Measurements from ENCODE around the gene SLITRK3.

Gene SLITRK3, protein sequence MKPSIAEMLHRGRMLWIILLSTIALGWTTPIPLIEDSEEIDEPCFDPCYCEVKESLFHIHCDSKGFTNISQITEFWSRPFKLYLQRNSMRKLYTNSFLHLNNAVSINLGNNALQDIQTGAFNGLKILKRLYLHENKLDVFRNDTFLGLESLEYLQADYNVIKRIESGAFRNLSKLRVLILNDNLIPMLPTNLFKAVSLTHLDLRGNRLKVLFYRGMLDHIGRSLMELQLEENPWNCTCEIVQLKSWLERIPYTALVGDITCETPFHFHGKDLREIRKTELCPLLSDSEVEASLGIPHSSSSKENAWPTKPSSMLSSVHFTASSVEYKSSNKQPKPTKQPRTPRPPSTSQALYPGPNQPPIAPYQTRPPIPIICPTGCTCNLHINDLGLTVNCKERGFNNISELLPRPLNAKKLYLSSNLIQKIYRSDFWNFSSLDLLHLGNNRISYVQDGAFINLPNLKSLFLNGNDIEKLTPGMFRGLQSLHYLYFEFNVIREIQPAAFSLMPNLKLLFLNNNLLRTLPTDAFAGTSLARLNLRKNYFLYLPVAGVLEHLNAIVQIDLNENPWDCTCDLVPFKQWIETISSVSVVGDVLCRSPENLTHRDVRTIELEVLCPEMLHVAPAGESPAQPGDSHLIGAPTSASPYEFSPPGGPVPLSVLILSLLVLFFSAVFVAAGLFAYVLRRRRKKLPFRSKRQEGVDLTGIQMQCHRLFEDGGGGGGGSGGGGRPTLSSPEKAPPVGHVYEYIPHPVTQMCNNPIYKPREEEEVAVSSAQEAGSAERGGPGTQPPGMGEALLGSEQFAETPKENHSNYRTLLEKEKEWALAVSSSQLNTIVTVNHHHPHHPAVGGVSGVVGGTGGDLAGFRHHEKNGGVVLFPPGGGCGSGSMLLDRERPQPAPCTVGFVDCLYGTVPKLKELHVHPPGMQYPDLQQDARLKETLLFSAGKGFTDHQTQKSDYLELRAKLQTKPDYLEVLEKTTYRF

DNA sequence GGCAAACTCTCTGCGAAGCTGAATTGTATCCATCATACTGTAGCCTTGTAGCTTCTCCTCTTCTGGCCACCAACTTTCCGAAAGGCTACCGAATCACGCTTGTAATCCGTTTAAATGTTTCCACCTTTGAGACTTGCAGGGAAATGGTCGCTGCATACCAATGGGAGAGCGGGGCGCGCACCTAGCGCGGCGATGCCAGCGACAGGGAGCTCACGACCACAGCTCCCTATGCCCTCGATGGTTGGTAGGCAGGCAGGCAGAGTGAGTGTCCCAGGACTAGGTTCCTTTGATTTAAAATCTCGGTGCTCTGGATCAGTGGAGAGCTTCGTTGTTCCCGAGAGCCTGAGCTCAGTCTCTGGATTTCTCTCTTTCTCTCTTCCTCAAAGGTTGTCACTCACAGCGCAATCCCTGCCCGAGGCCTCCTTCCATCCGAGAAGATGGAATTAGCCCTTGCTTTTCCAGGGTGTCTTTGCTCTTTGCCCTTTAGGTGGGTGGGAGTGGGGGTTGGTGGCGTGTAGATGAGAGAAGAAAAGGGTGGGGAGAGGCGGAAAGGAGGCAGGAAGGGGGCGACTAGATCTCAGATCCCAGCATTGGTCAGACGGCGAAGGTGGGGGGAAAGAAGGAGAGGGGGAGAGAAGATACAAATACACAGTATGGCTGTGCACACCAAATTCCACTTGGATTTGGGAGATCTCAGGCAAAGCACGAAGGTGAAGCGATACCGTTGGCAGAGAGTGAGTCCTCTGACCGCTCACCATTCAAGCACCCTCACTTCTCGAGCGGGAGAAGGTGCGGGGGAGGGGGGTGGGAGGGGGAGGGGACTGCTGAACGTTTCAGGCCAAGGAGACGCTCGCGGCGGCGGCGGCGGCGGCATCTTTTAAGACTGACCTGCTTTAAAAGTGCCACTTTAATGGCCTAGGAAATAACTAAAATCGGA is at the start of gene SLITRK3:
Gene SLITRK3, minus strand, starts transcription at position 745 of the 937 bp plus-strand sequence. CDS start 5,554 bp downstream, outside the sequence.
- DNase-seq (ENCODE audit: low spot score): no peak

DNA sequence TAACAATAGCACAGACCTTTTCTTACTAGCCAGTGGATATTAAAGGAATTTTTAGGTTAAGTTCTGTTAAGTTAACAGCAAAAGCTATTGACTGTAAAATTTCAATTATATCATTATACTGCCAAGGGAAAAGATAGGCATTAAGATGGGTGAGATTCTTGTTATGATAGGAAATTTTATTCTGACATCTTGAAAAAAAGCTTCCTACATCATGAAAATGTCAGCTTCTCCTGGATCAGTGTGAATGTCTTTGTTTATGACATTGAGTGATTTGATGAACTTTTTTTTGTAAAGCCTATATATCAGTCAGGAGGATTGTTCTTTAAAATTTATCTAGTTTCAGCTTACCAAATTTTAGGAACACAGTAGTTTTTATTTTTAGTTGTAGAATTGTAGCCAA is 47.4 kb upstream of the SLITRK3 start:
- no peak for DNase-seq (ENCODE audit: low spot score)

DNA sequence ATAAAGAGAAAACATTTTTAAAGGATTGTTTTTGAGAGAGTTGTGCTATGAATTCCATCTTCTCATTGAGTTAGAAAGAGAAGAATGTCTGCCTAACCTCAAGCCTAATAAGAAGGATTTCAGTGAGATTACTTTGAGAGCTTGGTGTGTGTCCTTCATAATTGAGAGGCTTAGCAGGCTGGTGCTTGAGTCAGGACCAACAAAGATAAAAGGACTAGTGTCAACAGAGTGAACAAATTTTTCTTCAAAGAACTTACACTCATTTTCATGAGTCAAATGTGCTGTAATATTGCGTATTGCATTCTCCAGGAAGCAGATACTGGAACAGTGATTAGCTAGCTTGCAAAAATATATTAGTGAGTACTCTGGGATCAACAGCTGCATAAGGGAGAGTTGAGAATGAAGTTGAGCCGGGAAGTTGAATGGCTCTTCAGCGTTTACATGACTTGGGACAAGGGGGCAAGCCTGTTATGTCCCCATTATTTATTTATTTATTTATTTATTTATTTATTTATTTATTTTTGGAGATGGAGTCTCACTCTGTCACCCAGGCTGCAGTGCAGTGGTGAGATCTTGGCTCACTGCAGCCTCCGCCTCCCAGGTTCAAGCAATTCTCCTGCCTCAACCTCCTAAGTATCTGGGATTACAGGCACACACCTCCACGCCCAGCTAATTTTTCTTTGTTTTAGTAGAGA is 37.5 kb upstream of the SLITRK3 start:
- no peak for DNase-seq (ENCODE audit: low spot score)

DNA sequence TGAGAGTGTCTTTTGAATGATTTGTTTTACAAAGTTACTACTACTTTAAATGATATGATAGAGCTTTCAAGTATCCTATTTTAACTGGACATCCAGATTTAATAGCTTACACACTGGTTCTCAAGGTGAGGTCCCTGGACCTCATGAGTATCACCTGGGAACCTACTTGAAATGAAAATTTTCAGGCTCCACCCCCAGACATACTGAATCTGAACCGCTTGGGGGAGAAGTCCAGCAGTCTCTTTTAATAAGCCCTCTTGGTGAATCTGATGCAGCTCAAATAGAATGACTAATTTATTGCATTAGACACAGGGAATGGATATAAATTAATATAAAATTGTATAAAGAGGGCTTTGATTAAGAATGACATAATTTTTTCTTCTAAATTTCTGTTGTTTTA is 29.4 kb upstream of the SLITRK3 start:
- no peak for DNase-seq (ENCODE audit: low spot score)

DNA sequence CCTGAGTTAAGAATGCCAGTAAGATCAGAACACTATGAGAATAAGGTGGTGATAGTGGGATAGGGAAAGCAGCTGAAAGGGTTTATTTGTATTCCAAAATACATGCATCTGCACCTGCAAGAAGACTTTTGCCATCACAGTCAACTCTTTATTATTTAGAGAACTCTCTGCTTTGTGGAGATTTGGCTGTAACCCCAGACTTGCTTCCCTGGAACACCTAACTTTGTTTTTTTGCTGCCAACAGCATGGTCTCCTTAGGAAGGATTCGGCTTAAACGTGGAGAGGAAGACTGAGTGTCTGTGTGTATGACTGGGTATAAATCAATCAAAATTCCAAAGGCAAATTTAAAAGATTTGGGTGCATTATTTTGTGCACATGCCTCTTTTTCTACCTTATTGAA is 21.6 kb upstream of the SLITRK3 start:
- DNase-seq (ENCODE audit: low spot score): no peak

DNA sequence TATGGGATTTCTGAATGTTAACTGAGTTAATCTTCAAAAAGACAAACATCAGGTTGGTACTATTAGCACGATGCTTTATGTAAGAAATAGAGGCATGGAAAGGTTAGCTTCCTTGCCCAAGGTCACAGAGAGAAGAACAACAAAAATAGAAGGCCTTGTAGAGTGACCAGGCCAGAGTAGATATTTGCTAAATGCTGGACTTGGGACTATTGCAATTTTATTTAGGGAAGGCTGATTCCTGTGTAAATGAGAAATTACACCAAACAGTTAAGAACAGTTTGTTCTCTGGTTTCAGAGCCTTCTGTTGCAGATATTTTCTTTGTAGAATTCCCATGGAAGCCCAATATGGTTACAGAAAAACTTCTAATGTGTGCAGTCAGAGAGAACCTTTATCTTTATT is 16.4 kb upstream of the SLITRK3 start:
- DNase-seq (ENCODE audit: low spot score): no peak

DNA sequence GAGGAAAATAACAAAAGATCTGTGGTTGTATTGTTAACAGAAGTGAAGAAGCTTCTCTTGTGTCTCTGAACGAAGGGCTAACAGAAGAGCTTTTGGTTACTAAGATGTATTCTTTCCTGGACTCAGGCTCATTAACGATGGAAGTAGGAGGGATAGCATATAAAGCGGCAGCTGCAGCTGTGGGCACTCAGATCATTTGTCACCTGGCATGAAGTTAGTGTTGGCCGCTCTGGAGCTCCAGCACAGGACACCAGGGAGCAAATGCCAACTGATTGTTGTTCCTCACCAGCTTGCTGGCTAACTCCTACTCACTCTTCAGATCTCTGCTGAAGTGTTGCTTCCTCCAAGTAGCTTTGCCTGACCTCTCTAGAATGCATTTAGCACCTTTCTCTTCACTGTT is 15.5 kb upstream of the SLITRK3 start:
- DNase-seq (ENCODE audit: low spot score): no peak

DNA sequence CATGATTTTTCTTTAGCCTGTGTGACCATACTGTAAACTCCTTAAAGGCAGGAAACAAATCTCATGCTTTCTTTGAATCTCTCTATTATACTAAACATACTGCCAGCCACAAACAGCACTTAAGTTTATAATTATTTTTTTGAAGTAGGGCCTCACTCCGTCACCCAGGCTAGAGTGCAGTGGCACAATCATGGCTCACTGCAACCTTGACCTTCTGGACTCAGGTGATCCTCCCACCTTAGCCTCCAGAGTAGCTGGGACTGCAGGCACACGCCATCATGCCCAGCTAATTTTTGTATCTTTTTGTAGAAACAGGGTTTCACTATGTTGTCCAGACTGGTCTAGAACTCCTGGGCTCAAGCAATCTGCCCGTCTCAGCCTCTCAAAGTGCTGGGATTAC is 14.5 kb upstream of the SLITRK3 start:
- no peak for DNase-seq (ENCODE audit: low spot score)

DNA sequence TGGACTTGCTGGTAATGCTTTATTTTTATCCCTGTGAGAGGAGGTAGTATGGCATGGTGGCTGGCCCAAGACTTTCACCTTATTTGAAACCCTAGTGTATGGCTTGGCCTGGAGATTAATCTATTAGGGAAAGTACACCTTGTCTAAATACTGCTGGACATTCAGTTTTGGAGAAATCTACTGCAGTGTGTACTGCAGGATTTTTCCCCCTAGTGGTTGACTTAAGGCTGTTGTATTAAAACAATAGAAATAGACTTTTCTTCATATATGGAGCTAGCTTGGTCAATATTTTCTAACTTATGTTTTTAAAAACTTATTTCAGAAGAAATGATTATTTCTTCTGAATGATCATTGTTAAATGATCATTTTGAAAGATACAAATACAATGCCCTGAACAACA is 13.9 kb upstream of the SLITRK3 start:
- DNase-seq (ENCODE audit: low spot score): no peak

DNA sequence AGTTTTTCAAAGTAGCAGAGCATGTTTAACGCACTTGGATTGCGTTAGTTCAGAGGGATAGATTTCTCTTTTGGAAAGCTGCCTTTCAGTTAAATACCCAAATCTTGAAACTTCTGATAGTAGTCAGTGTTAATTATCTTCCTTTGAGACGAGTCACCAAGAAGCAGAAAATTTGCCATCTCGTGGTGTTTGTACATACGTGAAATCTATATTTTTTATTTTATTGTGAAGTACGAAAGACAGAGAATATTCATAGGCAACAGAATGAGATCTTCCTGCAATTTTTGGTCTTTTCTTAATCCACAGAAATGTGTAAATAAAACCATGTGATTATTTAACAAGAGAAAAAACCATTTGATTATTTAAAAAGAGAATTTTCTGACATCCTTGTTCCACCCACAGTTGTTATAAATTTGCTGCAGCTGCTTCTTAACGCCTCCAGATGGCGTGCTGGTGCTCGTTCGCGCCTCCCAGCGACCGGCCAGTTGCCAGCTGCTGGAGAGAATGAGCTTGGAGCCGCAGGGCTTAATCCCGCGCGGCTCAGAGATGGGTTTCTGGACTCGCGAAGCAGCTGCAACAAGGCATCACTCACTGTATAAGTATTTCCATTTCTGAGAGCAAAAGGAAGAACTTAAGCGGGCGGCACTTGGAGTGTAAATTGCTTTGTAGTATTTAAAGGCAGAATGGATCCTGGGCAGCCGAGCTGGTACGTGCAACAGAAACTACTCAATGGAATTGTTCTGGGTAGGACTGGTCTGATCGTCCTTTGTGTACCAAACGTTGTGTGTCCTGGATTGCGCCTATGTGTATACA is 10.5 kb upstream of the SLITRK3 start:
- no peak for DNase-seq (ENCODE audit: low spot score)

DNA sequence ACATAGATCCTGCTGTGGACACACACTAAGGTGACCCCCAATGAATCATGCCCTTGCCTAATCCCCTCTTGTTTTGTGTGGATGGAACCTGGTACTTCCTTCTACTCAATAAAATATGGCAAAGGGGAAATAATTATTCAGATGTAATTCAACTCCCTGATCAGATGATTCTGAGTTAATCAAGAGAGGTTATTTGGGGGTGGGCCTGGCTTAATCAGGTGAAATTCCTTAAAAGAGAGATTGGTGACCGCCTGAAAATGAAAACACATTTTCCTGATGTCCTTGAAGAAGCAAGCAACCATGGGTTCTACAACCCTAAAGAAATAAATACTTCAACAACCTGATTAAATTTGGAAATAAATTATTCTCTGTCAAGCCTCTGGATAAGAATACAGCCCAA is 8.3 kb upstream of the SLITRK3 start:
- no peak for DNase-seq (ENCODE audit: low spot score)

DNA sequence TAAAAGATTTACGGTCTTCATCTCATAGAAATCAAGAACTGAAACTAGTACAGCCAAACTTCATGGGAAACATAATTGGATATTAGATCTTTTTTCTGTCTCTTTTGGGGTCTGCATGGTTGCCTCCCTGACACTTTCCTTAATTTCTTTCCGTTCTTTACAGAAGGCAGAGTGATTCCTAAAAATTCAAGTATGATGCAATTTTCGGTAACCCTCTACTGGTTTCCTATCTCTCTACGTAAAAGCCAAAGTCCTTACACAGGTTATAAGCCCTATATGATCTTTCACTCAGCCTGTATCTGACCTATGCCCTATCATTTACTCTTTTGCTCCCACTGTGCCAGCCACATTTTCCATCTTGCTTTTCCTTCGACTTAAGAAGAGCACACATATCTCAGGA is 6.8 kb upstream of the SLITRK3 start:
- no peak for DNase-seq (ENCODE audit: low spot score)

DNA sequence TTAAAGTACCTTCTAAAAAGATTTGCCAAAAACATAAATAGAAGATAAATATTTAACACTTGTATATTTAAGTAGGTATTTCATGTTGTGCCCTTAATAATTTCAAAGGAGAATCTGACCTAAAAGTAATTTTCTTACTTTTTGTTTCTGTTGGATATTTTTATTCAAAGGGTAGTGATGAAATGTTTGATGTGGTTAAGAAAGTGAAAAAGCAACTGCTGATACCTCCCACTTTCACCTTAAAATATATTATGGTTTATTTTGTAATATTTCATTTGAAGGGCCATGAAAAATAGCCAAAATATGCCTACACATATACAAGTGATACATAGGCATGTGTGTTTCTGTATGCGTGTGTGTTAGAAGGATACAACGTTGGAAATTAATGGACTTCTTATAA is 5.8 kb upstream of the SLITRK3 start:
- no peak for DNase-seq (ENCODE audit: low spot score)

DNA sequence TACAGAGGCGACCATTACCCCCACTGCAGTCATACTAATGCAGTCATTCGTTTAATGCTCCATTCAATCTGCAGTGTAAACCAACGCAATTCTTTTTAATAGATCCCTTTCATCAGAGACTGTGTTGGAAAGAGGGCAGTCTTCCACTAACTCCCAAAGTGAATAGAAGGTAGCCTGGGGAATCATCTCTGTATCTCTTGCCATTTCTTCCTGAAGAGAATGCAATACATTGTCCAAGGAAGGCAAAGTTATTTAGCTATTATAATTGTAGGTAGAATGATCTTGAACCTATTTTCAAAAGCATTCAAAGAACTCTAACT is 1.3 kb upstream of the SLITRK3 start:
- DNase-seq (ENCODE audit: low spot score): no peak

DNA sequence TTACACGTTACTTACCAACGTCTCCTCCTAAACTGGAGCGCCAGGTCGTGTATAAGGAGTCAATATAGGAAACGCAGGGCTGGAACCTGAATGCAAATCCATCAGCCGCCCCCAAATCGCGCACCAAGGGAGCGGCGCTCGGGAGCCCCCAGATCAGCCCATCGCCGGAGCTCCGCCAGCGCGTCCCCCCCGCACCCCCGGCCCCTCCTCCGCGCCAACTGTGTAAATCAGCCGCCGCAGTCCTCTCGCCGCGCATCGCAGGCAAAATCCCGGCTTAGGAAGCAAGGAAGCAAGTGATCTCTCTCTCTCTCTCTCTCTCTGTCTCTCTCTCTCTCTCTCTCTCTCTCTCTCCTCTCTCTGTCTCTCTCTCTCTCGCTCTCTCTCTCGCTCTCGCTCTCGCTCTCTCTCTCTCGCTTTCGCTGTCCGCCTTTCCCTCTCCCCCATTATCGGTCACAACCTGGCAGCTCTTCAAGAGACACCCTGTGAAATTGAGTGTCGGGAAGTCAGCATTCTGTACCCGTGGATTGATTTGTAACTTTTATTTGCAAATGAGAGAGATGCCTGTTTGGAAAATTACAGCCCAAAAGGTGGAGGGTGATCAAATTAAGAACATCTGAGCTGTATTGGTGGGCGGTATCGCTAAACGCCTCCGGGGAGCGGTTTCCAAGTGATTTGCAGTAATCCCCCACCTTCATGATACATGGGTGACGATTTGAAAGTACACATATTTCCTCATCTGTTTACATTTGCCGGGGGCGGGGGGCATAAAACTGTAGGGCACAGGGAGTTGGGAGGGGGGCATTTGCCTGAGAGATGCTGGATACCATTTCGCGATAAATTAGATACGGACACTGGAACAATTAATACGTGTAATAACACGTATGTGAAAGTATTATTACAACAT is 645 bp upstream of the SLITRK3 start:
- no peak for DNase-seq (ENCODE audit: low spot score)

DNA sequence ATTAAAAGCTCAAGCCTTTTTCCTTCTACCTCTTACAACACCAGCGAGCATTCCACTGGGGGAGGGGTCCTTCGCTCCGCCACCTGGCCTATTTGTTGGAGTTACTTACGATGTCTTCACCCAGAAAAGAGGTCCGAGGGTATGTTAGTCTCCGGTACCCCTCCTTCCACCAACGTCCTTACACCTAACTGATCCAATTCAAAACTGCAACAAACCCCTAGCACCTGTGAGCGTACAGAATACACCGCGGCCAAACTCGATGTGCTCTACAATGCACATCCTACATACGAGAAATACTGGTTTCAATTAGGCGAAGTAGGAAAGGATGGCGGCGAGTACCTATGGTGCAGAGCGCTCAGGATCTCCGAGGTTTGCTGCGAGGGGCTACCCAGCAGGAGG is 944 bp downstream of the SLITRK3 start:
- no peak for DNase-seq (ENCODE audit: low spot score)

DNA sequence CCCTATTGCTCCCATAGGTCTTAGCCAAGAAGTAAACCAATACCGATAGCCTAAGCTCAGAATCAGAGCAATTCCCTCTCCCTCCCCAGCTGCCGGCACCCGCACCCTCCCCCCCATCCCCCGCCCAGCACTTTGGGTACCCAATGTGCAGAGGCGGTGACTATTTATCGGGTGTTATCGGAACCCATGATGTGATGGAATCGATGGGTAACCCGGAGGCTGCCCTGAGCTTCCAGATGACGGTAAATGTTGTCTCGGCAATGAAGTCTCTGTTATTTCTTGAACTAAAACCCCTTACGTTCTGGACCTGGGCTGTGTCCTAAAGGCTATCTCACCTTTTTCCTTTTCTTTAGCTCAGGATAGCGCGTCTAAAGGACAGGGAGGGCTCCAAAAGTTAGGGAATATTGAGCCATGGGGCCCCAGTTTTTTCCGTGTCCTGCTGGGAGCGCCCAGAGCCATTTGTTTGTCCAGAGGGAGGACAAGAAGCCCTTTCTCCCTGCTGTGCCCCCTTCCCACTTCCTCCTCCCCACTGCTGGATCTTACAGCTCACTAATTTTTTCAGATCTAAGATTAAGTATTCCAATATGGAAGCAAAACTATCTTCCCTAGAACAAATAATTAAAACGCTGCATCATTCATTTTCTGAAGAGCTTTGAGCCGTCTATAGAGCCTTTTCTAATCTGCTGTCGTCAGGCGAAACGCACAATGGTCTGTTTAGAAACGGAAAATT is 1.5 kb downstream of the SLITRK3 start:
- DNase-seq (ENCODE audit: low spot score): no peak

DNA sequence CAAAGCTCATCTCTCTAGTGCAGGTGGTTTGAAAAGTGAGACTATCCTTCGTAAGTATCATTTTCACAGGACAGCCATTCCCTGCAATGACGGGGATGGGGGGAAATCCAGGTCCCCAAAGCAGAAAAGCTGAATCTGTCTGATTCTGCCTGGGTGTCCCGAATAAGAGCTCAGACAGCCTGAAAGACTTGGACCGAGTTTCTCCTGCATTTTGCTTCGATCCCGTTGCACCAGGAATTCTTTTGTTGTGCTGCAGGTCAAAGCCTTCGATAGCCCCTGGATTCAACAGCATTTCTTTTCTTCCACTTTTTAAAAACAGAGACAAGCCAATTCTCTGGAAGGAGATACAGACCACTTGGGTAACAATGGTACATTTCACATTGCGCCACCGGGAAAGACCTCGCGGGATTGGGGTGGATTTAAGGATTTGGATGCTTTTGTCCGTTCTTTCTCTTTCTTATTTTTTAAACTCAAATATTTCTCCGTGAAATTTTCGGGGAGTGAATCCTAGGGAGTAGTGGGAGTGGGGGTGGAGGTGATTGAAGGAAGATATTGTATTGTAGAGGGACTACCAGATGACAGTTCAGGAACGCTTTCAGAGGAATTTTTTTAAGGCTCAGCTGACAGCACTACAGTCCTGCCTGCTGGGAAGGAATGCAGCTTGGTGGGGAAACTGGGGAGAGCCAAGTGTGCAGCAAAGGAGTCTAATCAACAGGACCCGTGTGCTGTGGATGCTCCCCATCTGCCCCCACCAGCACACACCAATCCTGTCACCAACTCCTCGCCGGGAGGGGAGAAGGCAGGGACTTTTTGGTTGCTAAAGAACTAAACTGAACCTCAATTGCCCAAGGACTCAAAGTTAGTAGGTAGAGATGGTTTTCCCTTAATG is 2.6 kb downstream of the SLITRK3 start:
- no peak for DNase-seq (ENCODE audit: low spot score)
